ENCODE results near the gene MCM7.

GRCh38 chr7:100049441-100050291 is 51.5 kb downstream of the MCM7 start, which contains the start of gene ZSCAN21:
- TF ChIP-seq HOXA5 (CRISPR knock-in tag; IDR thresholded peaks at IDR 0.05) (peak; percentile 69; the same call in 1 of the 2 replicates), TIGD3 (CRISPR knock-in tag; IDR thresholded peaks at IDR 0.05; ENCODE audit: borderline replicate concordance) (peak; percentile 2; the same call in 1 of the 2 replicates), PRDM15 (CRISPR knock-in tag; IDR thresholded peaks at IDR 0.05) (no peak), ZNF800 (CRISPR knock-in tag; IDR thresholded peaks at IDR 0.05) (peak; percentile 31; the same call in 1 of the 2 replicates), IRF1 (CRISPR knock-in tag; IDR thresholded peaks at IDR 0.05; ENCODE audit: low read depth) (no peak), ZNF101 (CRISPR knock-in tag; IDR thresholded peaks at IDR 0.05; ENCODE audit: borderline replicate concordance, low read depth) (no peak), ZNF414 (CRISPR knock-in tag; IDR thresholded peaks at IDR 0.05) (no peak), ZBTB34 (CRISPR knock-in tag; IDR thresholded peaks at IDR 0.05) (no peak), IRF2 (CRISPR knock-in tag; IDR thresholded peaks at IDR 0.05) (no peak; the same call in 1 of the 2 replicates), TEAD3 (CRISPR knock-in tag; optimal IDR thresholded peaks at IDR 0.05; ENCODE audit: borderline replicate concordance) (peak; percentile 47), SRF (IDR thresholded peaks at IDR 0.05; ENCODE audit: low read depth, low read length) (no peak), MAFK (conservative IDR thresholded peaks at IDR 0.05 in 1 of 2, IDR thresholded peaks at IDR 0.05 in 1 of 2; ENCODE audit: low read length in 2 of 2) (no peak), CREM (IDR thresholded peaks at IDR 0.05) (peak; percentile 95), CREM (CRISPR knock-in tag; IDR thresholded peaks at IDR 0.05) (no peak)

Measured in HepG2 (cell line).